ENCODE measurements around the gene POLR1H. TPM values are rescaled to one million over a fixed set of nuclear protein-coding genes. Genes with fewer than 3 reads are reported as not detected.

POLR1H gene
- total RNA-seq, 2 donors from 2014 or later, result 33.2 to 38.4 TPM

GRCh38 chr6:30100154-30100553, 39.1 kb downstream of the POLR1H start:
- intact Hi-C loops (cut with DNase I), result loop anchor here (5.0 kb wide), 3 partner anchors 33 to 112 kb away; partner anchors contain the start of genes PPP1R11 and TRIM26
- Histone ChIP-seq H3K9ac (ENCODE audit: low read depth in 2 of 2, low read length in 2 of 2) (peak overlapping the region in 1 of 2 donors; percentile 85), H3K4me3 (no peak overlapping the region)

GRCh38 chr6:30100585-30101443, 39.7 kb downstream of the POLR1H start:
- Histone ChIP-seq H3K27ac (peak overlapping the region; percentile 80), H3K4me3 (peak overlapping the region; percentile 23), H3K9me3 (no peaks in the 10 kb centered on the region), H3K4me1 (peaks cover 12% of the 10 kb centered on the region), H3K9ac (ENCODE audit: low read depth in 2 of 2, low read length in 2 of 2) (peak overlapping the region; percentile 28 to 85), H3K36me3 (no peaks in the 10 kb centered on the region), H3K27me3 (no peaks in the 10 kb centered on the region)
- TF ChIP-seq CTCF (IDR thresholded peaks at IDR 0.05), result no peak
- DNase-seq, result peak; percentile 84
- intact Hi-C loops (cut with DNase I), result loop anchor here (5.0 kb wide), 3 partner anchors 34 to 111 kb away; partner anchors contain the start of genes PPP1R11 and TRIM26

More at GRCh38 chr6:30100154-30100553, 39.1 kb downstream of the POLR1H start:
- peak overlapping the region; percentile 80 for H3K27ac ChIP-seq
- H3K27me3 ChIP-seq, result no peaks in the 10 kb centered on the region
- no peaks in the 10 kb centered on the region for H3K9me3 ChIP-seq
- peaks cover 12% of the 10 kb centered on the region for H3K4me1 ChIP-seq
- no peaks in the 10 kb centered on the region for H3K36me3 ChIP-seq
- TF ChIP-seq CTCF (IDR thresholded peaks at IDR 0.05), result no peak
- no peak for DNase-seq

- Histone ChIP-seq H3K27ac (peak overlapping the region; percentile 80), H3K4me3 (peak overlapping the region; percentile 23), H3K36me3 (no peaks in the 10 kb centered on the region), H3K9me3 (no peaks in the 10 kb centered on the region), H3K27me3 (no peaks in the 10 kb centered on the region), H3K9ac (ENCODE audit: low read depth in 2 of 2, low read length in 2 of 2) (peak overlapping the region; percentile 57 to 85), H3K4me1 (peaks cover 12% of the 10 kb centered on the region)
- TF ChIP-seq CTCF (IDR thresholded peaks at IDR 0.05), result no peak
- intact Hi-C loops (cut with DNase I), result loop anchor here (5.0 kb wide), 3 partner anchors 34 to 111 kb away; partner anchors contain the start of genes PPP1R11 and TRIM26
- DNase-seq, result peak; percentile 96
These were observed 40.7 kb downstream of the POLR1H start for GRCh38 chr6:30101444-30102413.

- peaks cover 12% of the 10 kb centered on the region for H3K4me1 ChIP-seq
- no peak for DNase-seq
- no peak for TF ChIP-seq CTCF (IDR thresholded peaks at IDR 0.05)
- H3K9ac ChIP-seq (ENCODE audit: low read depth in 2 of 2, low read length in 2 of 2), result peak overlapping the region; percentile 57 to 85
- H3K4me3 ChIP-seq, result peak overlapping the region; percentile 31
- H3K9me3 ChIP-seq, result no peaks in the 10 kb centered on the region
- peak overlapping the region; percentile 80 for H3K27ac ChIP-seq
- no peaks in the 10 kb centered on the region for H3K27me3 ChIP-seq
- H3K36me3 ChIP-seq, result no peaks in the 10 kb centered on the region
- intact Hi-C loops (cut with DNase I), result loop anchor here (5.0 kb wide), 3 partner anchors 35 to 110 kb away; partner anchors contain the start of genes PPP1R11 and TRIM26
These were observed 41.4 kb downstream of the POLR1H start for GRCh38 chr6:30102414-30102969.
